GM19240 (cell line): ENCODE results near the gene SNCAIP.

Experiments used
- DNase-seq: peaks from one replicate; pipeline ENCODE4 v3.0.0; 2011; ENCODE audit warnings: low spot score; ENCODE audit not compliant: insufficient read length

The SNCAIP gene

DNA sequence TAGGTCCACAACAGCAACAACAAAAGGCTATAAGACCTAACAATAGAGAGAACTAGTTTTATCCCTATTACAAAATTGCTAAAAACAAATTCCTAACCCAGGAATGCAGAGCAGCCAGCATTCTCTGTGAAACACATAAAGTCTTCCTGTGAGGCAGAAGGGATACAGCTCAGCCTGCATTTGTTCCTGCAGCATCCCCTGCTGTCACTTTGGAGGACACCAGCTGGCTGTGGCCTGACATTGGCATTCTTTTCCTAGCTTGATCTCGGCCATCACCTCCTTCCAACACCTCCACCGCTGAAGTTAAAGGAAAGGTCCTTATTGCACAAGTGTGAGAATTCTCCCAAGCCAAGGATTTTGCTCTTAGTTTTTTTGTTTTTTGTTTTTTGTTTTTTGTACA lies 186.1 kb downstream of the SNCAIP start:
- no peak for DNase-seq

DNA sequence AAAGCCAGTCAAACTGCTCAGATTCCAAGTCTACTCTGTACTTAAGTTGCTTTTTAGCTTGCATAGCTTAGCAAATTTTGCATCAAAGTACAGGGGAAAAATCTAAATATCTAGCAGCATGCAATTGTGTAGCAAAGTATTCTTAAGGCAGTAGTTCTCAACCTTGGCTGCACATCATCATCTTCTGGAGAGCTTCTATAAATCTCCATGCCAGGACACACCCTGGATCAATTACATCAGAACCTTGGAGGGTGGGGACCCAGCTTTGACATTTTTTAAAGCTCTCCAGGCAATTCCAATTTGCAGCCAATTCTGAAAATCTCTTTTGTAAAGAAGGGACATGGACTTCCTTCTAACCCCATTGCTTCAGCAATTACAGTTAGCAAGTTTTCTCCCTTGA lies 187.5 kb downstream of the SNCAIP start:
- no peak for DNase-seq

DNA sequence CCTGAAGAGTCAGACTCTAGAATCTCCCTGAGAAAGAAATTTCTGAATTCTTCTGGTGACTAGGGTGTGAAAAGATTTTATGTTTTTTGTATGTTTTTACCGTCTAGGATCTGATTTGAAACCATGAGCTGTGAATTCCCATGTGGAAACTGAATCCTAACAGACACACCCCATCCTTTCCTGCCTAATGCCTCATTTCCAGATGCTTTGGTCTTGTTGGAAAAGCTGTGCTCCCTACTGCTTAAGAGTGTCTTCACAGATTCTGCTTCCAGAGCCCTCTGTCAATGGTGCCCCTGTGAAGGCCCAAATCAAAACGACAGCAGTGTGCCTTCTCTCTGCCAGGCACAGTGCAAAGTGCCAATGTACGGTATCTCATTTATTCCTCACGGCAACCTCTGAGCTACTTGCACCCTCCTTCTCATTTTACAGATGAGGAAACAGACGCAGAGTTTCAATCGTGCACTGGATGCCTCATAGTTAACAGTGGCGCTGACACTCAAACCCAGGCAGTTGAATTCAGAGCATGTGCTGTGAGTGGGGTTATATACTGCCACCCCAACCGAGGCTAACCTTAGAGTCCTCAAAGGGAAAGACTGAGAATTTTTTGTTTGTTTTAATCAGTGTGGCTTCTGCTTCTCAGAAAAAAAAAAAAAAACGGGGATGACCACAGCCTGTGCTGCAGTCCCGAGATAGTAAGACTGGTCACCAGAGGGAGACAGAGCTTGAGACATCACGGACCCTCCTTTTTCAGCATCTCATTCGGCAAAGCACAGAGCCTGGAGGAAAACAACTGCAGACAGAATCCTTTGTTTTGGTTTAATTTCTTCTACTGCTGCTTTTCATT lies 188.4 kb downstream of the SNCAIP start:
- DNase-seq = no peak

DNA sequence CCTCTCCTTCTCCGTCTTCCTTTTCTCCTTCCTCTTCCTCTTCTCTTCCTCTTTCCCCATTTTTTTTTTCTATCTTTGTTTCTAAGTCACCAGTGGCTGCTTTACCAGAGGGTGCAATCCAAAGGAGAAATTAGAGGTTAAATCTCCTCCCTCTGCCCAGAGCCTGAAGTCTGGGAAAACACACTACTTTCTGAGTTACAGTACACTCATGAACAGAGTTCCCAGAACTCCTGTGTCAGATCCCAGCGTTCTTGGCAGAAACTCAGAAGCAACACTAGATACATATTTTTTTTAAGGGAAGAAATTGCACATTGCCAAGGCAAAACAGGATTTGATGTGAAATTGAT lies 189.0 kb downstream of the SNCAIP start:
- DNase-seq = no peak

DNA sequence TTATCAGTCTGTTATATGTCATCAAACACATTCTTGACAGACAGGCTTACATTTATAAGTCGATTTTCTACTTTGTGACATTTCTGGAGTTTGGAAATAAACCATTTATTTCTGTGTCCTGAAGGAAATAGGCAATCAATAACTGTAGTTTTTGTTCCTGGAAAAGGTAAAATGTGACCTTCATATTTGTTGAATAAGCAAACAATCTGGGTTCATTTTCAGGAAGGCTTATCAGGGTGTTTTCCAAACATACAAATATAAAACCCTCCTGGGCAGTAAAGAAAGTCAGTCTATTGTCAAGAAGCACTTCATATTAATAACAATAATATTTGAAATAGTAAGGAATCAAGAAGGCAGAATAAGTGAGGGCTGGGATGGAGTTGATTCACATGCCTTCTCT lies 195.0 kb downstream of the SNCAIP start:
- no peak for DNase-seq

DNA sequence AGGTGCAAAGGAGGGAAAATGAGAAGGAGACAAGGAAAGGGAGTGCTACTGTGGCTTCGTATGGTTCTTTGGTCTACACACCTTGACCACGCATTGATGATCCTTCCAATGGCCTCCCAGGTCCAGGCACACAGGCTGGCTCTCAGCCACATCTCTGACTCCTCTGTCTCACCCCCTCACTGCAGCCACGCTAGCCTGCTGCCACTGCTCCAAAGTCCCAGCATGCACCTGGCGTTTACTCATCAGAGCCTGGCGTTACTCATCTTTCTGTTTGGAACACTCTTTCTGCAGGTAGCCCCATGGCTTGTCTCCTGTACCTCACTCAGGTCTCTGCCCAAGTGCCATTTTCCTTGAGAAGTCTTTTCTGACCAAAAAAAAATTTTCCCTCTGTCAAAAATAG lies 195.5 kb downstream of the SNCAIP start:
- no peak for DNase-seq

DNA sequence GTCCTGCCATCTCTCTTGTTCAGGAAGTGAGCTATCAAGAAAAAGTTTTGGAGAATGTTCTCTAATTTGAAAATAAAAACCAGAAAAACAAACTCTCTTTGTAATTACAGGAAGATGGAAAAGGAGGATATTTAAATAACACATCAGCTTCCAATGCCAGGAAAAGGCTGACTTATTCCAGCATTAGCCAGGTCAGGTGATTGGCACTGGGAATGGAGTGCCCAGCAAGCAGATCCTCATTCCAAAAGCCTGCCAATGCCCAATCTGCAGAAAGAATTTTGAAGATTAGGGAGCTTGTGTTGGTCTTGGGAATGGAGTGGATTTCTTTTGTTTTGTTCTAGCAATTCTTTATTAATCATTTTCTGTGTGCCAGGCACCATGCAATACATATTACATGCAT lies 196.6 kb downstream of the SNCAIP start:
- no peak for DNase-seq
